ENCODE measurements around the gene CDC42.

GRCh38 chr1:22127731-22128130, 75.2 kb downstream of the CDC42 start:
- TF ChIP-seq NR2C2 (IDR thresholded peaks at IDR 0.05; ENCODE audit: borderline replicate concordance, control insufficient read depth, insufficient read length, low read depth): no peak
- TF ChIP-seq CTCF (IDR thresholded peaks at IDR 0.05 in 2 of 3, conservative IDR thresholded peaks at IDR 0.05 in 1 of 3; ENCODE audit: control insufficient read depth in 2 of 3, extremely low read depth in 1 of 3, insufficient read depth in 1 of 3, low read depth in 3 of 3, low read length in 3 of 3): no peak
- TF ChIP-seq RB1 (IDR thresholded peaks at IDR 0.05; ENCODE audit: borderline replicate concordance): no peak
- TF ChIP-seq MAX (IDR thresholded peaks at IDR 0.05; ENCODE audit: low read depth, low read length): no peak
- TF ChIP-seq USF2 (IDR thresholded peaks at IDR 0.05; ENCODE audit: borderline replicate concordance, low read depth, low read length): no peak

Measured in GM12878 (cell line).